H1 (cell line): ENCODE results near the gene KIF26B. TPM values are rescaled to one million over a fixed set of nuclear protein-coding genes. Genes with fewer than 3 reads are reported as not detected.

Experiments
- BCL11A ChIP-seq, 2 experiments: IDR thresholded peaks; one replicate each; pipeline ENCODE4 v1.6.1; 2011; ENCODE audit warnings: low read depth in 2 of 2, low read length in 2 of 2, mild to moderate bottlenecking in 2 of 2
- CBX8 ChIP-seq: fragments of 300-800, 300-1000 bp; sonication (generic); IDR thresholded peaks from 2 replicates; pipeline ENCODE4 v1.7.1; 2016; ENCODE audit warnings: low read depth, low read length, borderline replicate concordance
- CTBP2 ChIP-seq: IDR thresholded peaks from 2 replicates; pipeline ENCODE4 v1.7.0; 2011; ENCODE audit warnings: borderline replicate concordance, mild to moderate bottlenecking, moderate library complexity, mixed read lengths, low read length; ENCODE audit not compliant: insufficient read depth, insufficient read length
- E2F6 ChIP-seq: IDR thresholded peaks from 2 replicates; pipeline ENCODE4 v1.6.1; 2012; ENCODE audit warnings: inconsistent platforms
- JUND ChIP-seq: IDR thresholded peaks from 2 replicates; pipeline ENCODE4 v1.6.1; 2011; ENCODE audit warnings: mild to moderate bottlenecking, improper control_type of control experiment, low read length
- KDM4A ChIP-seq: IDR thresholded peaks from one replicate; pipeline ENCODE4 v1.7.1; 2012; ENCODE audit warnings: low read depth, mild to moderate bottlenecking, moderate library complexity, low read length, inconsistent platforms; ENCODE audit not compliant: severe bottlenecking
- RXRA ChIP-seq: IDR thresholded peaks from 2 replicates; pipeline ENCODE4 v1.6.1; 2011; ENCODE audit warnings: low read depth, mild to moderate bottlenecking, low read length, moderate library complexity; ENCODE audit not compliant: insufficient read depth
- SIN3A ChIP-seq, 2 experiments: IDR thresholded peaks in 1 of 2; conservative IDR thresholded peaks in 1 of 2; 2 replicates each; pipeline ENCODE4 v1.6.1; 2011 to 2012; ENCODE audit warnings: low read length in 2 of 2, improper control_type of control experiment in 1 of 2, low read depth in 1 of 2, mild to moderate bottlenecking in 1 of 2
- polyA plus RNA-seq, 7 experiments: library from polyadenylated mRNA; depleted of rRNA in 3 of 7; stranded (reverse) in 5 of 7; unstranded in 2 of 7; fragments of >200 nt in 5 of 7; fragments of 200-250 nt in 2 of 7; gene quantifications; 1 replicate in 5 of 7; 2 replicates in 1 of 7; 4 replicates in 1 of 7; pipeline versions ENCODE4 v1.2.1 to v1.2.3, GENCODE V29; 2011 to 2013; ENCODE audit warnings: missing spikeins in 2 of 7, mixed read lengths in 2 of 7
- total RNA-seq: library from RNA; stranded (reverse); fragmentation: NEBNext Ultra II Directional; extraction: Animal tissue kit (Norgen Biotek cat#: 25700); gene quantifications from 2 replicates; pipeline ENCODE4 v1.2.1, GENCODE V29; 2021

The KIF26B gene
- total and polyA plus RNA-seq, 2 of the 8 experiments (the other 6 are each of a cell fraction or from before 2014, with no cell fraction given) = 0.06 to 0.28 TPM

GRCh38 chr1:245111073-245111472, 43.7 kb upstream of the KIF26B start (continued):
- TF ChIP-seq E2F6 = no peak
- TF ChIP-seq CTBP2 = no peak
- TF ChIP-seq JUND = no peak
- no peak for TF ChIP-seq KDM4A
- no peak for TF ChIP-seq CBX8
- TF ChIP-seq RXRA = no peak
- no peak for TF ChIP-seq SIN3A (conservative IDR thresholded peaks at IDR 0.05 in 1 of 2, IDR thresholded peaks at IDR 0.05 in 1 of 2; ENCODE audit: low read depth in 1 of 2, low read length in 2 of 2)
- TF ChIP-seq BCL11A (IDR thresholded peaks at IDR 0.05; ENCODE audit: low read depth in 2 of 2, low read length in 2 of 2) = no peak
